ENCODE measurements around the gene U2AF1L4. TPM values are rescaled to one million over a fixed set of nuclear protein-coding genes. Genes with fewer than 3 reads are reported as not detected.
A peak's percentile ranks its signal among the peaks of the same experiment; 100 is the strongest.

Gene U2AF1L4, protein sequence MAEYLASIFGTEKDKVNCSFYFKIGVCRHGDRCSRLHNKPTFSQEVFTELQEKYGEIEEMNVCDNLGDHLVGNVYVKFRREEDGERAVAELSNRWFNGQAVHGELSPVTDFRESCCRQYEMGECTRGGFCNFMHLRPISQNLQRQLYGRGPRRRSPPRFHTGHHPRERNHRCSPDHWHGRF
- total RNA-seq, result 10 to 100 TPM; 18.8 to 45.5 (median 21.9) TPM

- H3K4me1 ChIP-seq, result peaks cover 51% of the 10 kb centered on the region
- DNase-seq (ENCODE audit: low spot score in 2 of 2), result peak; percentile 98 to 99
- peak in 1 of 3 donors; percentile 40 for TF ChIP-seq POLR2AphosphoS5 (IDR thresholded peaks at IDR 0.05)
- peak in 1 of 2 donors; percentile 22 for TF ChIP-seq POLR2A (IDR thresholded peaks at IDR 0.05)
- no peak for TF ChIP-seq CTCF (IDR thresholded peaks at IDR 0.05)
- H3K4me3 ChIP-seq, result peak within 1 kb of the TSS; percentile 86
- no peaks in the 10 kb centered on the region for H3K9me3 ChIP-seq
- H3K27me3 ChIP-seq, result no peaks in the 10 kb centered on the region
- H3K36me3 ChIP-seq, result peaks cover 5% of the 10 kb centered on the region
- WGBS, result 0% methylated on average over 24 of the region's 40 CpGs
- peak within 1 kb of the TSS; percentile 100 for H3K27ac ChIP-seq
These were observed at the start of gene U2AF1L4, which contains the start of gene PSENEN for GRCh38 chr19:35745328-35746086. TSS of gene U2AF1L4 (minus strand) at chr19:35745418. CDS start at chr19:35745391, 27 bp downstream. TSS of gene PSENEN (plus strand) at chr19:35745651. CDS start at chr19:35745931, 280 bp downstream.

DNA sequence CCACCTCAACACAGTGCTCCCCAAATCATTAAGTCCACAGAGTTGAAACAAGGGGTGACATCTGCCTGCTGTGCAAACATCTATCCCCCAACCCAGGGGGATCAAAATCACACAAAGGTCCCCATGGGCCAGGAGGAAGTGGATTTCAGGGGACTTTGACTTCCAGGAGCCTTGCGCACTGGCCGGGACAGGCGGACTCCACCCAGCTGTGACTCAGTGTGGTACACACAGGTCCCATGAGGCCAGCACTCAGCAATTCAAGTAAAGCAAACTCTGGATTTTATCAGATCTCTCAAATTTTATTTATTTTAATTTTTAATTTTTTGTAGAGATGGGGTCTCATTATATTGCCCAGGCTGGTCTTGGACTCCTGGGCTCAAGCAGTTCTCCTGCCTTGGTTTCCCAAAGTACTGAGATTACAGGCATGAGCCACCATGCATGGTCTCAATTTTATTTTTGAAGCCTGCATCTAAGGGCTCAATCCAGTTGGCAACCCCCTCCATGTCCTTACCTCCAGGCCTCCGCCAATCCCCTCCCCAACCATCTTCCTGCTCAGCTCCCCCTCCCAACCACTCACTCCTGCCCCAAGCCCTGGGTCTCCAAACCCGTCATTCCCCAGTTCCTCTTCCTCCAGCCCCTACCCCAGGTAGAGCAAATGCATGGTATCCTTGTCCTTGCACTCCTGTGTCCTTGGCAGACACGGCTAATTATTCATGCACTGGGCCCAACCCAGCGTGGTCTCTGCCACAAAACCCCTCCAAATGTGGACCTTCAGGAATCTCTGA is 48.4 kb upstream of the U2AF1L4 start:
- no peak overlapping the region for H3K4me3 ChIP-seq
- 72% methylated on average over 7 of the region's 7 CpGs for WGBS
- H3K36me3 ChIP-seq, result no peaks in the 10 kb centered on the region
- peaks cover 5% of the 10 kb centered on the region for H3K4me1 ChIP-seq
- no peak overlapping the region for H3K27ac ChIP-seq
- TF ChIP-seq EP300 (IDR thresholded peaks at IDR 0.05) (no peak), CTCF (IDR thresholded peaks at IDR 0.05) (no peak), POLR2A (IDR thresholded peaks at IDR 0.05) (no peak), POLR2AphosphoS5 (IDR thresholded peaks at IDR 0.05) (no peak)
- peaks cover 30% of the 10 kb centered on the region for H3K27me3 ChIP-seq
- no peak for DNase-seq (ENCODE audit: low spot score in 2 of 2)
- H3K9me3 ChIP-seq, result no peaks in the 10 kb centered on the region

GRCh38 chr19:35792888-35793287 is 47.7 kb upstream of the U2AF1L4 start:
- Histone ChIP-seq H3K27ac (no peak overlapping the region), H3K36me3 (no peaks in the 10 kb centered on the region), H3K9me3 (no peaks in the 10 kb centered on the region), H3K4me1 (peaks cover 5% of the 10 kb centered on the region), H3K27me3 (peaks cover 24% of the 10 kb centered on the region), H3K4me3 (no peak overlapping the region)
- no peak for DNase-seq (ENCODE audit: low spot score in 2 of 2)
- TF ChIP-seq POLR2A (IDR thresholded peaks at IDR 0.05) (no peak), EP300 (IDR thresholded peaks at IDR 0.05) (no peak), POLR2AphosphoS5 (IDR thresholded peaks at IDR 0.05) (no peak), CTCF (IDR thresholded peaks at IDR 0.05) (no peak)
- WGBS, result 36% methylated on average over 1 of the region's 8 CpGs

GRCh38 chr19:35792312-35792711 is 47.1 kb upstream of the U2AF1L4 start:
- peaks cover 18% of the 10 kb centered on the region for H3K27me3 ChIP-seq
- TF ChIP-seq EP300 (IDR thresholded peaks at IDR 0.05) (no peak), CTCF (IDR thresholded peaks at IDR 0.05) (no peak), POLR2AphosphoS5 (IDR thresholded peaks at IDR 0.05) (no peak), POLR2A (IDR thresholded peaks at IDR 0.05) (no peak)
- 74% methylated on average over 6 of the region's 15 CpGs for WGBS
- no peak overlapping the region for H3K27ac ChIP-seq
- no peaks in the 10 kb centered on the region for H3K9me3 ChIP-seq
- peaks cover 2% of the 10 kb centered on the region for H3K36me3 ChIP-seq
- DNase-seq (ENCODE audit: low spot score in 2 of 2), result no peak
- peaks cover 5% of the 10 kb centered on the region for H3K4me1 ChIP-seq
- H3K4me3 ChIP-seq, result no peak overlapping the region
